Thyroid gland (tissue), 4 donors: ENCODE measurements around the gene CCBE1.

Source experiments
- CTCF ChIP-seq, 6 experiments: fragments of 200-600 bp in 3 of 6; fragments of 450-650 bp in 3 of 6; sonication (generic) in 3 of 6; IDR thresholded peaks; one replicate each; pipeline ENCODE4 v1.5.1; 2016 to 2019; ENCODE audit warnings: antibody characterized with exemption in 6 of 6, mild to moderate bottlenecking in 2 of 6, inconsistent platforms in 1 of 6, moderate library complexity in 1 of 6
- POLR2A ChIP-seq, 2 donors: fragments of 450-650 bp; IDR thresholded peaks; one replicate each; pipeline ENCODE4 v1.6.1; 2017; ENCODE audit warnings: antibody characterized with exemption in 2 of 2, mild to moderate bottlenecking in 2 of 2, moderate library complexity in 1 of 2

GRCh38 chr18:59627414-59627813 lies 69.8 kb downstream of the CCBE1 start:
- TF ChIP-seq POLR2A (IDR thresholded peaks at IDR 0.05) (no peak), CTCF (IDR thresholded peaks at IDR 0.05) (no peak)
